ENCODE data around the gene MYL6B.

Gene MYL6B

DNA sequence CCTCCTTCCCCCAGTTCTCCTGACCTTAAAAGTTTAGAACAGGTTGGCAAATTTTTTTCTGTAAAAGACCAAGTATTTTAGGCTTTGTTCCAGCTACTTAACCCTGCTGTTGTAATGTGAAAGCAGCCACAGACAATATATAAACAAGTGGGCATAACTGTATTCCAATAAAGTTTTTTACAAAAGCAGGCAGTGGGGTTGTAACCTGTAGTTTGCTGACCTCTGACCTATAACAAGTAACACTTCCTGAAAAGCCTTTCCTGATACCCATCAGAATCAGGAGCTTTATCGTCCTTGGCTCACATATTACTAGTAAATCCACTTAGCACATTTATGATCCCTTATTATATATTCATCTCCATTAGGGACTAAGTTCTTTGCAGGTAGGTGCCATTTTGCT is 50.0 kb downstream of the MYL6B start:
- POLR2A ChIA-PET, result interaction anchor here (0.7 to 1.2 kb wide), 3 partner anchors 13 to 21 kb away, joined by 3 to 4 read pairs (median 3); partner anchors contain the start of genes RNF41 and SMARCC2

DNA sequence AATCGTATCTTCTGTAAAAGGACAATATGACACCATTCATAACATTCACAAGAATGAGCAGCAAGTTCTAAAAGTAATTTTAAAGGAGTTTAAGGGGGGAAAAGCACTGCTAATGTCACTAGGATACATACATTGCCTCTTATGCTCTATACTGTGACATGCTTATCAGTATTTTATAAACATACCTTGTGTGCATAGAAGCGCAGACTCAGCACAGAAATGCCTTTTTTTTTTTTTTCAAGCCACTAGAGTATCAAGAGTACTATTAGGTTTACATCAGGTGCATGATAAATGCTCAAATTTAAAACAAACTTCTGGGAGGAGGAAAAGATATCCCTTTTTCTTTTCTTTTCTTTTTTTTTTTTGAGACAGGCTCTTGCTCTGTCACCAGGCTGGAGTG is 50.5 kb downstream of the MYL6B start:
- ChIA-PET POLR2A (interaction anchor here (1.1 kb wide), 1 partner anchor 20 kb away, joined by 4 read pairs; no protein-coding TSS in a partner anchor), CTCF (interaction anchor here (1.0 to 6.5 kb wide), 7 partner anchors 11 to 83 kb away, joined by 3 to 103 read pairs (median 4); partner anchors contain the start of genes ANKRD52 and RNF41)
- Histone ChIP-seq H3K27me3 (replicated peaks in 2 of 5; ENCODE audit: control insufficient read depth in 4 of 5, insufficient read depth in 5 of 5, low read length in 4 of 5) (no peaks in the 10 kb centered on the region), H3K4me1 (ENCODE audit: control extremely low read depth in 1 of 4, control insufficient read depth in 4 of 4, insufficient read depth in 4 of 4, low read length in 3 of 4) (peaks cover 0 to 22% (median 13%) of the 10 kb centered on the region in 4 experiments), H3K4me3 (ENCODE audit: control insufficient read depth in 1 of 7, extremely low read depth in 1 of 7, insufficient read depth in 4 of 7, low read depth in 2 of 7, low read length in 6 of 7) (no peak overlapping the region), H3K36me3 (ENCODE audit: control insufficient read depth in 4 of 4, insufficient read depth in 4 of 4, low read length in 3 of 4) (peaks cover 6 to 32% (median 20%) of the 10 kb centered on the region in 4 experiments), H3K27ac (ENCODE audit: insufficient read depth in 1 of 2, low read depth in 1 of 2, low read length in 2 of 2, poor library complexity in 1 of 2, severe bottlenecking in 2 of 2) (peak overlapping the region in 1 of 2 experiments; percentile 56), H3K9me3 (ENCODE audit: control extremely low read depth in 1 of 5, control insufficient read depth in 4 of 5, insufficient read depth in 2 of 5, low read depth in 1 of 5, low read length in 4 of 5) (no peaks in the 10 kb centered on the region)
- 67% methylated on average over 1 of the region's 2 CpGs for WGBS (ENCODE audit: insufficient coverage)
- DNase-seq, result no peak

More for the DNA sequence above, 50.0 kb downstream of the MYL6B start:
- H3K27ac ChIP-seq (ENCODE audit: insufficient read depth in 1 of 2, low read depth in 1 of 2, low read length in 2 of 2, poor library complexity in 1 of 2, severe bottlenecking in 2 of 2), result peak overlapping the region in 1 of 2 experiments; percentile 56
- CTCF ChIA-PET, result interaction anchor here (0.8 to 1.3 kb wide), 9 partner anchors 10 to 199 kb away, joined by 3 to 6 read pairs (median 3); partner anchors contain the start of genes ANKRD52 and RNF41
- H3K9me3 ChIP-seq (ENCODE audit: control extremely low read depth in 1 of 5, control insufficient read depth in 4 of 5, insufficient read depth in 2 of 5, low read depth in 1 of 5, low read length in 4 of 5), result no peaks in the 10 kb centered on the region
- H3K27me3 ChIP-seq (replicated peaks in 2 of 5; ENCODE audit: control insufficient read depth in 4 of 5, insufficient read depth in 5 of 5, low read length in 4 of 5), result no peaks in the 10 kb centered on the region
- WGBS (ENCODE audit: insufficient coverage), result 63% methylated on average over 1 of the region's 1 CpG
- peaks cover 2 to 28% (median 15%) of the 10 kb centered on the region in 4 experiments for H3K36me3 ChIP-seq (ENCODE audit: control insufficient read depth in 4 of 4, insufficient read depth in 4 of 4, low read length in 3 of 4)
- DNase-seq, result no peak
- H3K4me1 ChIP-seq (ENCODE audit: control extremely low read depth in 1 of 4, control insufficient read depth in 4 of 4, insufficient read depth in 4 of 4, low read length in 3 of 4), result peaks cover 0 to 22% (median 13%) of the 10 kb centered on the region in 4 experiments
- H3K4me3 ChIP-seq (ENCODE audit: control insufficient read depth in 1 of 7, extremely low read depth in 1 of 7, insufficient read depth in 4 of 7, low read depth in 2 of 7, low read length in 6 of 7), result no peak overlapping the region

DNA sequence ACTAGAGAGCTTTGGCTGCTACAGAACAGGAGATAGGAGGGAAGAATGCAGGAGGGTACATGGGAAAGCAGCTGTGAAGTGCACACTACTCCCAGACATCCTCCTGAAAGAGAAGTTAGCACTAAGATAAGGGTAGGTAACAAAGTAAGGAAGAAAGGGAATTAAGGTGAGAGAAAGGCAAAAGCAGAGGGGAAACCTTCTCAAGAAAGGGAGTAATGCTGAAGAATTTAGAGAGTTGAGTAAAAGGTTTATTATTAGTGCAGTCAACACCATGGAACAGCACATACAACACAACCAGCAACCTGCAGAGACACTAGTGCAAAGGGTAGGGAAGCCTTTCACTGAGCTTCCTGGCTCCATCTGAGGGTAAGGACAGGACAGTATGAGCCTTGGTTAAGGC is 51.9 kb downstream of the MYL6B start:
- Histone ChIP-seq H3K4me1 (ENCODE audit: control extremely low read depth in 1 of 4, control insufficient read depth in 4 of 4, insufficient read depth in 4 of 4, low read length in 3 of 4) (peaks cover 0 to 22% (median 13%) of the 10 kb centered on the region in 4 experiments), H3K27ac (ENCODE audit: insufficient read depth in 1 of 2, low read depth in 1 of 2, low read length in 2 of 2, poor library complexity in 1 of 2, severe bottlenecking in 2 of 2) (peak overlapping the region in 1 of 2 experiments; percentile 77), H3K4me3 (ENCODE audit: control insufficient read depth in 1 of 7, extremely low read depth in 1 of 7, insufficient read depth in 4 of 7, low read depth in 2 of 7, low read length in 6 of 7) (no peak overlapping the region), H3K27me3 (replicated peaks in 2 of 5; ENCODE audit: control insufficient read depth in 4 of 5, insufficient read depth in 5 of 5, low read length in 4 of 5) (no peaks in the 10 kb centered on the region), H3K36me3 (ENCODE audit: control insufficient read depth in 4 of 4, insufficient read depth in 4 of 4, low read length in 3 of 4) (peaks cover 10 to 42% (median 26%) of the 10 kb centered on the region in 4 experiments), H3K9me3 (ENCODE audit: control extremely low read depth in 1 of 5, control insufficient read depth in 4 of 5, insufficient read depth in 2 of 5, low read depth in 1 of 5, low read length in 4 of 5) (no peaks in the 10 kb centered on the region)
- DNase-seq, result no peak
- ChIA-PET CTCF (interaction anchor here (0.9 to 6.5 kb wide), 14 partner anchors 9 to 84 kb away, joined by 3 to 103 read pairs (median 16); partner anchors contain the start of genes ANKRD52, RNF41, SLC39A5 and SMARCC2), POLR2A (interaction anchor here (0.6 to 2.0 kb wide), 2 partner anchors 17 to 1528 kb away, joined by 3 to 21 read pairs; partner anchors contain the start of gene RNF41)

DNA sequence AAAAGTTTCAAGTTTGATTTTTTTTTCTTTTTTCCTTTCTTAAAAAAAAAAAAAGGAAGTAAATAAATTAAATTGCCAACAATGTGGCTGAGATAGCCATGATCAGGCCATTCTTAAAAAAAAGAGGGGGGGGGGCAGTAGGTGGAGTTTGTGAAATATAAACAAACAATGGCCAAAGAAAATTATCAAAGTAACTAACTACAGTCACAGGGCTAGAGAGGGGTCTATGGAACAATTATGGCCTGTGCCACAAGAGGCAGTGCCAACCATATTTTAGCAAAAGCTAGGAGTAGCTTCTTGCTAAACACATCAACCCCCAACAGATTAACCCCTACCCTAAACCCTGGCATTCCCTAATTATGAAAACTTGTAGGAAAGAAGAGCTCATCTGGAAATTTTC is 53.1 kb downstream of the MYL6B start:
- Histone ChIP-seq H3K27ac (ENCODE audit: insufficient read depth in 1 of 2, low read depth in 1 of 2, low read length in 2 of 2, poor library complexity in 1 of 2, severe bottlenecking in 2 of 2) (peak overlapping the region; percentile 7 to 77), H3K4me3 (ENCODE audit: control insufficient read depth in 1 of 7, extremely low read depth in 1 of 7, insufficient read depth in 4 of 7, low read depth in 2 of 7, low read length in 6 of 7) (peak overlapping the region in 1 of 7 experiments; percentile 37), H3K9me3 (ENCODE audit: control extremely low read depth in 1 of 5, control insufficient read depth in 4 of 5, insufficient read depth in 2 of 5, low read depth in 1 of 5, low read length in 4 of 5) (no peaks in the 10 kb centered on the region), H3K27me3 (replicated peaks in 2 of 5; ENCODE audit: control insufficient read depth in 4 of 5, insufficient read depth in 5 of 5, low read length in 4 of 5) (no peaks in the 10 kb centered on the region), H3K36me3 (ENCODE audit: control insufficient read depth in 4 of 4, insufficient read depth in 4 of 4, low read length in 3 of 4) (peaks cover 18 to 50% (median 32%) of the 10 kb centered on the region in 4 experiments), H3K4me1 (ENCODE audit: control extremely low read depth in 1 of 4, control insufficient read depth in 4 of 4, insufficient read depth in 4 of 4, low read length in 3 of 4) (peaks cover 0 to 22% (median 13%) of the 10 kb centered on the region in 4 experiments)
- DNase-seq, result peak; percentile 82 to 90 (median 88)
- ChIA-PET POLR2A (interaction anchor here (1.0 to 2.0 kb wide), 3 partner anchors 16 to 61 kb away, joined by 3 to 21 read pairs (median 5); partner anchors contain the start of genes COQ10A, RNF41 and SMARCC2), CTCF (interaction anchor here (0.7 to 6.5 kb wide), 19 partner anchors 10 to 93 kb away, joined by 3 to 103 read pairs (median 6); partner anchors contain the start of genes ANKRD52, COQ10A, RNF41 and SLC39A5)

DNA sequence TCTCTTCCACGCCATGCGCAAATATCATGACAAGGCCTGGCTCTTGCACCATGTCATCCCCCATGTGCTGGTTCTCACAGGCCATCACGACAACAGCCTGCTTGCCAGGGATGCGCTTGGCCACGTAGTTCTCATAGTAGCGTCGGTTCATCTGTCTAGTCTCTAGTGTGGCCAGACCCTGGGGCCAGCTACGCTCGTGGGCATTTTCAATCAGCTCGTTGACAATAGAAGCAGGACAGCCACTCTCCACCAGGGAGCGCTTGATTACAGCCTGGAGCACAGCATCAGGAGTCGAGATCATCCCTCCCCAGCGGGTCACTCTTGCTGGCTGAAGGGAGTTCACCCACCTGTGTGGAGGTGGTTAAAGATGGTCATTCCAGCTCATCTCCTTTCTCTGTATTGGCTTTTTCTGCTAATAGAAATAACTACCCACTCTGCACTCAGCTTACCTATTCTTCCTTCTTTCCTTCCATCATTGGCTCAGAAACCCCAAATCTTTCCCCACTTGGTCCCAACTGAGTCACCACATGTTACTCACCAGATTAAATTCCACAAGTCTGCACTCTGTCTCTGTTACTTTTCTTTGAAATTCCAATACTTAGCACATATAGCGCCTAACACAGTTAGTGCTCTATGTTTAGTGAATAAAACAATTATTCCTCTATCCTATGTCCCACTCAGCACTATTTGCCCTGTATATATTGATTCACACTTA is 54.2 kb downstream of the MYL6B start:
- POLR2A ChIA-PET, result interaction anchor here (1.1 to 2.0 kb wide), 3 partner anchors 16 to 60 kb away, joined by 4 to 6 read pairs (median 5); partner anchors contain the start of genes COQ10A and SMARCC2
- peak in 2 of 3 donors; percentile 54 to 55 for DNase-seq

More for the DNA sequence above, 54.2 kb downstream of the MYL6B start:
- CTCF ChIA-PET, result interaction anchor here (0.7 to 6.5 kb wide), 25 partner anchors 8 to 264 kb away, joined by 3 to 103 read pairs (median 6); partner anchors contain the start of genes ANKRD52, COQ10A, RNF41 and RPL41
- H3K36me3 ChIP-seq (ENCODE audit: control insufficient read depth in 4 of 4, insufficient read depth in 4 of 4, low read length in 3 of 4), result peaks cover 20 to 56% (median 38%) of the 10 kb centered on the region in 4 experiments
- no peak overlapping the region for H3K27ac ChIP-seq (ENCODE audit: insufficient read depth in 1 of 2, low read depth in 1 of 2, low read length in 2 of 2, poor library complexity in 1 of 2, severe bottlenecking in 2 of 2)
- no peaks in the 10 kb centered on the region for H3K27me3 ChIP-seq (replicated peaks in 2 of 5; ENCODE audit: control insufficient read depth in 4 of 5, insufficient read depth in 5 of 5, low read length in 4 of 5)
- H3K4me3 ChIP-seq (ENCODE audit: control insufficient read depth in 1 of 7, extremely low read depth in 1 of 7, insufficient read depth in 4 of 7, low read depth in 2 of 7, low read length in 6 of 7), result no peak overlapping the region
- peaks cover 0 to 22% (median 13%) of the 10 kb centered on the region in 4 experiments for H3K4me1 ChIP-seq (ENCODE audit: control extremely low read depth in 1 of 4, control insufficient read depth in 4 of 4, insufficient read depth in 4 of 4, low read length in 3 of 4)
- H3K9me3 ChIP-seq (ENCODE audit: control extremely low read depth in 1 of 5, control insufficient read depth in 4 of 5, insufficient read depth in 2 of 5, low read depth in 1 of 5, low read length in 4 of 5), result no peaks in the 10 kb centered on the region
- WGBS (ENCODE audit: insufficient coverage), result 86% methylated on average over 11 of the region's 14 CpGs
